Skeletal muscle satellite cell (primary cell): ENCODE measurements around the gene FCN1.

Experiments
- H3K27me3 ChIP-seq: 2 replicates; pipeline ENCODE4 v1.7.0; 2013; ENCODE audit warnings: low read length; ENCODE audit not compliant: control insufficient read depth, insufficient read depth
- H3K36me3 ChIP-seq: 2 replicates; pipeline ENCODE4 v1.7.0; 2013; ENCODE audit warnings: mild to moderate bottlenecking, control low read depth, low read length; ENCODE audit not compliant: insufficient read depth
- H3K4me1 ChIP-seq: 2 replicates; pipeline ENCODE4 v1.7.0; 2013; ENCODE audit warnings: low read length; ENCODE audit not compliant: control insufficient read depth, insufficient read depth
- H3K4me2 ChIP-seq: 2 replicates; pipeline ENCODE4 v1.7.0; 2013; ENCODE audit warnings: mild to moderate bottlenecking, low read length
- H3K4me3 ChIP-seq: 2 replicates; pipeline ENCODE4 v1.7.0; 2013; ENCODE audit warnings: low read length
- H3K9ac ChIP-seq: 2 replicates; pipeline ENCODE4 v1.7.0; 2013; ENCODE audit warnings: mild to moderate bottlenecking, low read depth, low read length, moderate library complexity
- H3K9me3 ChIP-seq: replicated peaks from 2 replicates; pipeline ENCODE4 v1.7.0; 2013; ENCODE audit warnings: mild to moderate bottlenecking, control low read depth, low read length

Gene FCN1

DNA sequence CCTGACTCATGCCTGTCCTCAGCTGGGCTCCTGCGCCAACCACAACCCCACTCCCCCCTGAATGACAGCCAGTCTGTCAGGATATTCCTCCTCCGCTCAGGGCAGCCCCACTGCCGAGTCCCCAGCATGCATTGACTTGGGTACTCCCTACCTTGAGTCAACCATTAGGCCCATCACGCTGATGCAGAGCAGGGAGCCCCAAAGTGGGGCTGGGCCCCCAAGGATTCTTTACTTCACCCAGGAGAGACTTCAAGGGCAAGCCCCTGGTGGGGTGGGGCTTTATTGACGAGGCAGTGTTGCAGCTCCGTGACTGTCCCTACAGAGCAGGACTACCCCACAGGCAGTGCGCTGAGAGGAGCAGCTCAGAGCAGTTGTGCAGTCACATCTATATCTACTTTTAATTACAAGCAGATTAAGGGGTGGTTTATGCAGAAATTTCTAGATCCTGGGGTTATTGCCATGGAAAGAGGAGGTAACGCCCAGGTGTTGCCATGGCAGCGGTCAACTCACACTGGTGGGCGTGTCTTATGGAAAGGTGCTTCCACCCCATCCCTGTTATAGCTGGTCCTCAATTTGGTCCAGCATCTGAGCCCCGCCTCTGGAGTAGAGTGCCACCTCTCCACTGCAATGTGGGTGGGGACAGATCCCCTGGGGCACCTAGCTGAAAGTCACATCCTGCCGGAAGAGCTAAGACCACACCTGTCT, 32.1 kb upstream of the FCN1 start:
- no peak overlapping the region for H3K4me3 ChIP-seq
- no peaks in the 10 kb centered on the region for H3K9me3 ChIP-seq
- no peaks in the 10 kb centered on the region for H3K36me3 ChIP-seq
- H3K4me1 ChIP-seq, result no peaks in the 10 kb centered on the region
- no peak overlapping the region for H3K4me2 ChIP-seq
- peaks cover 21% of the 10 kb centered on the region for H3K27me3 ChIP-seq
- H3K9ac ChIP-seq, result no peak overlapping the region

DNA sequence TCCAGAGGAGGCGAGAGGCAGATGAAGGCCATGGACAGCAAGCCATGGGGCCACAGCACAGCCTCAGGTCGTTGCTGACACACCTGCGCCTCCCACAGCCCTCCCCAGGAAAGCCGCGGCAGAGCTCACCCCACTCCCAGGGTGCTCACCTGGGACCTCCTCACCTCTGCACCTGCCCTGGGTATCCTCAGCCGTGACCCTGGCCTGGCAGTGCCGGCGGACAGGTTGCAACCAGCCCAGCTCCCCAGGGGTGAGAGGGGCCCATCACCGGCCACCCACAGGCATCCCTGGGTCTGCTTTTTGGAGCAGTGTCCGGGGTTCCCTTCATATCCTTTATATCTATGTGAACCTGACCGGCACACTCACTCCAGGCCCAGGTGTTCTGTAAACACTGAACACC, 30.4 kb upstream of the FCN1 start:
- Histone ChIP-seq H3K4me3 (no peak overlapping the region), H3K4me2 (no peak overlapping the region), H3K27me3 (peaks cover 35% of the 10 kb centered on the region), H3K9me3 (no peaks in the 10 kb centered on the region), H3K9ac (no peak overlapping the region), H3K4me1 (no peaks in the 10 kb centered on the region), H3K36me3 (no peaks in the 10 kb centered on the region)

GRCh38 chr9:134947265-134947955, 29.7 kb upstream of the FCN1 start:
- H3K4me1 ChIP-seq, result no peaks in the 10 kb centered on the region
- no peak overlapping the region for H3K9ac ChIP-seq
- no peaks in the 10 kb centered on the region for H3K36me3 ChIP-seq
- no peak overlapping the region for H3K4me3 ChIP-seq
- no peaks in the 10 kb centered on the region for H3K9me3 ChIP-seq
- peaks cover 42% of the 10 kb centered on the region for H3K27me3 ChIP-seq
- H3K4me2 ChIP-seq, result no peak overlapping the region

DNA sequence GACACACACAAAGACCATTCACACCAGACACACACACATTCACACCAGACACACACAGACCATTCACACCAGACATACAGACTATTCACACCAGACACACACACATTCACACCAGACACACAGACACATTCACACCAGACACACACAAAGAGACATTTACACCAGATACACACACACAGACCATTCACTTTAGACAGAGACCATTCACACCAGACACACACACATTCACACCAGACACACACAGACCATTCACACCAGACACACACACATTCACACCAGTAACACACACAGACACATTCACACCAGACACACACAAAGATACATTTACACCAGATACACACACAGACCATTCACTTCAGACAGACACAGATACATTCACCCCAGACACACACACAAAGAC, 29.0 kb upstream of the FCN1 start:
- H3K4me1 ChIP-seq, result no peaks in the 10 kb centered on the region
- H3K4me2 ChIP-seq, result no peak overlapping the region
- H3K4me3 ChIP-seq, result no peak overlapping the region
- no peaks in the 10 kb centered on the region for H3K36me3 ChIP-seq
- peaks cover 49% of the 10 kb centered on the region for H3K27me3 ChIP-seq
- H3K9me3 ChIP-seq, result no peaks in the 10 kb centered on the region
- no peak overlapping the region for H3K9ac ChIP-seq

DNA sequence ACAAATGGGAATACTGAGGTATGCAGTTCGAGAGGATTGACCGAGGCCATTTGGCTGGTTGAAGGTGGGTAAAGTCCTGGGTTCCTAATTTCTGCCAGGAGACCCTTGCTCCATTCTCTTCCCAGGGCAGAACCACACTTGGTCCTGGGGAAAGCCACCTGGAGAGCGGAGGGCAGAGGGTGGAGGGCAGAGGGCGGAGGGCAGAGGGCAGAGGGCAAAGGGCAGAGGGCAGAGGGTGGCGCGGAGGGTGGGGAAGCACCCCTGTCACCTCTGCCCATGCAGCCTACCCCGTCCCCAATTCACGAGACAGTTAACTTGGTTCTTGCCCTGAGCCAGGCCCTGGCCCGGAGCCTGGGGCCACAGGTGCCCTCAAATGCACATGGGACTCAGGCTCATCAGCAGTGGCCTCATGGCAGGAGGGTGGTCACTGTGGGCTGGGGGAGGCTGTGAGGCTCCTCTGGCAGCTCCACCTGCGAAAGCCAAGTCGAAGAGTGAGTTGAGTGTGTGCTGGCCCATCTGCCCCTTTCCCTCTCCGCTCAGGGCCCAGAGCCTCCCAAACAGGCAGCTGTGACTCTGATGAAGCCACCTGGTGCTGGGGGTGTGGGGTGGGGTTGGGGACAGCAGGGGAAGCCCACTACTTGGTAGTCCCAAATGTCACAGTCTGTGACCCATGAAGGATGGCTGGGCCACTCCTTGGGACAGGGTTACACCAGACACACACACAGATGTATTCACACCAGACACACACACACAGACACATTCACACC, 28.0 kb upstream of the FCN1 start:
- Histone ChIP-seq H3K9me3 (no peaks in the 10 kb centered on the region), H3K4me3 (no peak overlapping the region), H3K27me3 (peaks cover 49% of the 10 kb centered on the region), H3K36me3 (no peaks in the 10 kb centered on the region), H3K4me1 (no peaks in the 10 kb centered on the region), H3K4me2 (no peak overlapping the region), H3K9ac (no peak overlapping the region)

DNA sequence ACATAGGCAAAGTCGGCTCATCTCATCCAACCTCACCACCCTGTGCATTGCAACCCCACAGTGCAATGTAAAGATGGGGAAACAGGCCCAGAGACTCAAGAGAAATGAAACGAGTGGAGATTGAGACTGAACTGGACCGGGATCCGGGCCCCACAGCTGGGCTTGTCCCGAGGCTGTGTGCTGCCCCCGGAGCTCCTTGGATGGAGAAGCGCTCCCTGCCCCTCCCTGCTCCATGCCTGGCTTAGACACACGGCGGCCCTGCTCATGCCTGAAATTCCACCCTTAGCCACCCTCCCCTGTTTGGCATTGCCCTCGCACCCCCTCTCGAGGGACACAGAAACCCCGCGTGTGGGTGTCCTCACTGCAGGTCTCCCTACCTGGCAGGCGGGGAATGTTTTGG, 27.2 kb upstream of the FCN1 start:
- H3K36me3 ChIP-seq, result no peaks in the 10 kb centered on the region
- H3K9me3 ChIP-seq, result no peaks in the 10 kb centered on the region
- peaks cover 57% of the 10 kb centered on the region for H3K27me3 ChIP-seq
- H3K4me1 ChIP-seq, result no peaks in the 10 kb centered on the region
- H3K4me3 ChIP-seq, result no peak overlapping the region
- no peak overlapping the region for H3K4me2 ChIP-seq
- no peak overlapping the region for H3K9ac ChIP-seq

DNA sequence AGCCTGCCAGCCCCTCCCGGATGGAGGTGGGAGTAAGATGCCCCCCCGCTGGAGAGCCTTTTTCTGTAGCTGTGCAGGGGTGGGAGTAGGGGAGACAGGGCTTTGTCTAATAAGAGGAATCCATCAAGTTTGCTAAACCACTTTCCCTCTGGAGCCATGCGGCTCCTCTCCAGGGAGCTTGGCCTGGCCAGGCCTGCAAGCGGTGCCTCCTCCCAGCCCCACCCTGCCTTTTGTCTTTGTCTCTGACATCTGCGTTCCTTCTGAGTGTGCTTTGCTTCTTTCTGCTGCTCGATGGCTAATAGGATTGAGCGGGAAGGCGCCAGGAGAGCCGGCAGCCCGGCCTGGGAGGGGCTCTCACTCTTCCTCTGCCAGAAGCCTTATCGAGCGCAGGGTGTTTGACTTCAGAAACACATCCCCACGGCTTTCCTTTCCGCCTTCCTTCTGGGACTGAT, 26.7 kb upstream of the FCN1 start:
- no peak overlapping the region for H3K9ac ChIP-seq
- no peaks in the 10 kb centered on the region for H3K9me3 ChIP-seq
- H3K36me3 ChIP-seq, result no peaks in the 10 kb centered on the region
- no peak overlapping the region for H3K4me2 ChIP-seq
- H3K27me3 ChIP-seq, result peaks cover 60% of the 10 kb centered on the region
- no peak overlapping the region for H3K4me3 ChIP-seq
- H3K4me1 ChIP-seq, result no peaks in the 10 kb centered on the region

GRCh38 chr9:134943836-134944235, 26.1 kb upstream of the FCN1 start:
- no peak overlapping the region for H3K9ac ChIP-seq

GRCh38 chr9:134943411-134943810, 25.7 kb upstream of the FCN1 start:
- H3K9ac ChIP-seq, result no peak overlapping the region
- no peak overlapping the region for H3K4me2 ChIP-seq
- peaks cover 62% of the 10 kb centered on the region for H3K27me3 ChIP-seq
- no peaks in the 10 kb centered on the region for H3K4me1 ChIP-seq
- H3K36me3 ChIP-seq, result no peaks in the 10 kb centered on the region
- no peak overlapping the region for H3K4me3 ChIP-seq
- H3K9me3 ChIP-seq, result no peaks in the 10 kb centered on the region

More at GRCh38 chr9:134943836-134944235, 26.1 kb upstream of the FCN1 start:
- H3K4me3 ChIP-seq, result no peak overlapping the region
- no peaks in the 10 kb centered on the region for H3K9me3 ChIP-seq
- H3K36me3 ChIP-seq, result no peaks in the 10 kb centered on the region
- H3K27me3 ChIP-seq, result peaks cover 62% of the 10 kb centered on the region
- no peaks in the 10 kb centered on the region for H3K4me1 ChIP-seq
- no peak overlapping the region for H3K4me2 ChIP-seq

GRCh38 chr9:134942788-134943184, 25.1 kb upstream of the FCN1 start:
- Histone ChIP-seq H3K27me3 (peaks cover 60% of the 10 kb centered on the region), H3K4me1 (no peaks in the 10 kb centered on the region), H3K9ac (no peak overlapping the region), H3K9me3 (no peaks in the 10 kb centered on the region), H3K36me3 (no peaks in the 10 kb centered on the region), H3K4me2 (no peak overlapping the region), H3K4me3 (no peak overlapping the region)

DNA sequence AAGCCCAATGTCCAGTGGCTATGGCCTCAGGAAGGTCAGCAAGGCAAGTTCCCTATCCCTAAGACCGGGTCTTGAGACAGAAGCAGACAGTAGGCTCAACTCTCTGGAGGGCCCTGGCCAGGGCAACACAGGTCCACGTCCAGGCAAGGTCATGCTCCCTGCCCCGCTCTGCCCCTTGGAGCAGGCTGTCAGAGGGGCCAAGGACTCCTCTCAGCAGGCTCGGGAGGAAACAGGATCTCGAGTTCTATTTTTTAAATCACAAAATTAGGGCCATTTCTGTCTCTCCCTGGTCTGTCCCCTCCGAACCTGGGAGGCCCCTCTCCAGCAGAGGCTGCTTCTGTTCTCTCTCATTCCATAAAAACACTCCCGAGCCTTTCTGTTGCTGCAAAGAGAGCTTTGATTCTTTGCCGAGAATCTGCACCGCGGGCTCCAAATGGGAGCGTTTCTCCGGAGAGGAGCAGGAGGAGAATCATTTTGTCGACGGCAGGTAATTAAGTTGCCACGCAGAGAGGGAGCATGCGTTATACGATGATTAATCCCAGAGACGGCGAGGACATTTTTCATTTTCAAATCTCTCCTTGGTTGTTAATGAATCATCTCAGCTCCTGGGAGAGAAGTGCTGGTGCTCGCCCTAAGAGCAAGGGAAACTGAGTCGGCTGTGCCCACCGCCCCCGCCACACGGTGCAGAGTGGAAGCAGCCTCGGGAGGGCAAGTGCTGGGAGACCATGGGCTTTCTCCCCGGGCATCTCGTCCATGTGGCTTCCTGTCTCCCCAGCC, 24.5 kb upstream of the FCN1 start:
- Histone ChIP-seq H3K4me2 (no peak overlapping the region), H3K27me3 (peaks cover 54% of the 10 kb centered on the region), H3K36me3 (no peaks in the 10 kb centered on the region), H3K9ac (no peak overlapping the region), H3K4me1 (no peaks in the 10 kb centered on the region), H3K9me3 (no peaks in the 10 kb centered on the region), H3K4me3 (no peak overlapping the region)
